Measurements from ENCODE around the gene JAM3. TPM values are rescaled to one million over a fixed set of nuclear protein-coding genes. Genes with fewer than 3 reads are reported as not detected.
"Not testable (repeated sequence)": the region's sequence is repeated elsewhere in the genome, so short reads cannot be mapped to it uniquely, and the experiment has no call there.

The JAM3 gene
- total RNA-seq, 1 experiment from 2014 or later: not detected

DNA sequence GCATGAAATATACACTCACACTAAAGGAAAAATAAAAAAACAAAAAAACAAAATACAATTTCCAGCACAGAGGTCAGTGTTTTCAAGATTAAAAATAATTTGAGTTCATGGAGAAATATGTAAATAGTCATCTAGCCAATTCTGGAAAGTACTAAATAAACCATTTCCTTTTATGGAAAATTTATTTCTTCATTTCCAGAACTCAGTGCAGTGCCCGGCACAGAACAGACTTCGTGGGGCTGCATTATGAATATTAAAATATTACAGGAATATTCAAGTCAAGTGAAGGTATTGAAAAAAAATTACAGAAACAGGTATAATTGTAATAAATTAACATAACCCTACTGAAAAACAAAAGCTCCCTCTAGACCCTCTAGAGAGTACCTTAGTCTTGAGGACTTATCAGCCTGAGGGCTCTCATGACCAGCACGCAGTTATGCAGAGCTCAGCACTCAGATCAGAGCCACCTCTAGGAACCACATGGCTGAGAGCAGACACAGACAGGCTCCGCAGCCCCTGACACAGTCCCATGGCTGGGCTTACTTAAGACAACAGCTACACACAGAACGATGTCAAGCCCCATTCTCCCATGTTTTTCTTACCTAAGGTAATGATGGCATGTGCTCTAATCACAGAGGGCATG lies 109.3 kb downstream of the JAM3 start:
- no peaks in the 10 kb centered on the region for H3K9me3 ChIP-seq (ENCODE audit: insufficient read depth, low read depth)
- intact Hi-C loops (cut with micrococcal nuclease; ENCODE audit: unreplicated experiment): no loop called here
- CTCF ChIA-PET: no interaction called here
- no peak overlapping the region for H3K27ac ChIP-seq
- H2AFZ ChIP-seq: no peak overlapping the region
- H3K4me3 ChIP-seq: no peak overlapping the region
- DNase-seq: no peak
- H3K4me2 ChIP-seq: no peak overlapping the region
- no peak for TF ChIP-seq EZH2 (IDR thresholded peaks at IDR 0.05; ENCODE audit: low read depth)
- TF ChIP-seq, protein P1, sequence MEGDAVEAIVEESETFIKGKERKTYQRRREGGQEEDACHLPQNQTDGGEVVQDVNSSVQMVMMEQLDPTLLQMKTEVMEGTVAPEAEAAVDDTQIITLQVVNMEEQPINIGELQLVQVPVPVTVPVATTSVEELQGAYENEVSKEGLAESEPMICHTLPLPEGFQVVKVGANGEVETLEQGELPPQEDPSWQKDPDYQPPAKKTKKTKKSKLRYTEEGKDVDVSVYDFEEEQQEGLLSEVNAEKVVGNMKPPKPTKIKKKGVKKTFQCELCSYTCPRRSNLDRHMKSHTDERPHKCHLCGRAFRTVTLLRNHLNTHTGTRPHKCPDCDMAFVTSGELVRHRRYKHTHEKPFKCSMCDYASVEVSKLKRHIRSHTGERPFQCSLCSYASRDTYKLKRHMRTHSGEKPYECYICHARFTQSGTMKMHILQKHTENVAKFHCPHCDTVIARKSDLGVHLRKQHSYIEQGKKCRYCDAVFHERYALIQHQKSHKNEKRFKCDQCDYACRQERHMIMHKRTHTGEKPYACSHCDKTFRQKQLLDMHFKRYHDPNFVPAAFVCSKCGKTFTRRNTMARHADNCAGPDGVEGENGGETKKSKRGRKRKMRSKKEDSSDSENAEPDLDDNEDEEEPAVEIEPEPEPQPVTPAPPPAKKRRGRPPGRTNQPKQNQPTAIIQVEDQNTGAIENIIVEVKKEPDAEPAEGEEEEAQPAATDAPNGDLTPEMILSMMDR (conservative IDR thresholded peaks at IDR 0.05): no peak
- H4K20me1 ChIP-seq (ENCODE audit: insufficient read depth): no peaks in the 10 kb centered on the region
- H3F3A ChIP-seq (ENCODE audit: insufficient read depth, low read depth): no peaks in the 10 kb centered on the region
- peaks cover 10% of the 10 kb centered on the region; the same call in 1 of the 2 replicates for H3K36me3 ChIP-seq (ENCODE audit: low read depth)
- POLR2A ChIA-PET (ENCODE audit: unreplicated experiment): no interaction called here
- H3K9me2 ChIP-seq (ENCODE audit: insufficient read depth): no peaks in the 10 kb centered on the region
- BruUV-seq (replicated peaks): no TSS peak
- no peaks in the 10 kb centered on the region for H3K79me2 ChIP-seq (ENCODE audit: low read depth)
- H3K27me3 ChIP-seq (ENCODE audit: insufficient read depth, low read depth): no peaks in the 10 kb centered on the region
- H3K4me1 ChIP-seq (replicated peaks; ENCODE audit: insufficient read depth): no peaks in the 10 kb centered on the region

DNA sequence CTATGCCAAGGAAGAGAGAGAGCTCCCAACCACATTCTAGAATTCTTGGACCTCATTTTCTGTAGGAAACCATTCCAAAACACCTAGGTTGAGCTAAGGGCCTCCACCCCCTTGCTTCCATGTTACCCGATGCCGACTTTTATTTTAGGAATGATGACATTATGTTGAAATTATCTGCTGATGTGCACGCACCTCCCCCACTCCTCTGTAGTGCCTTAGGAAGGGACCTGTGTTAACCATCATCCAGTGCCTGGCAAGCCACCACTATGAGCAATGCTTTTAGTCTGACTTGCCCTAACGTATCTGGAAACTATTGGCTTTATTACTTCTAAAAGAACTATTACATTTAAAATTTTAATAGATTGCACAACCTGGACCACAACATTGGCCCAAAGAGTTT lies 112.8 kb downstream of the JAM3 start:
- DNase-seq: no peak
- Histone ChIP-seq H2AFZ (no peak overlapping the region), H3K79me2 (ENCODE audit: low read depth) (no peaks in the 10 kb centered on the region), H3K27me3 (ENCODE audit: insufficient read depth, low read depth) (no peaks in the 10 kb centered on the region), H3K27ac (no peak overlapping the region), H3K36me3 (ENCODE audit: low read depth) (peaks cover 21% of the 10 kb centered on the region), H3K9me3 (ENCODE audit: insufficient read depth, low read depth) (no peaks in the 10 kb centered on the region), H3K4me3 (no peak overlapping the region), H3K4me1 (replicated peaks; ENCODE audit: insufficient read depth) (no peaks in the 10 kb centered on the region), H3F3A (ENCODE audit: insufficient read depth, low read depth) (no peaks in the 10 kb centered on the region), H3K9me2 (ENCODE audit: insufficient read depth) (no peaks in the 10 kb centered on the region), H3K4me2 (no peak overlapping the region), H4K20me1 (ENCODE audit: insufficient read depth) (no peaks in the 10 kb centered on the region)
- TF ChIP-seq, protein P1 (conservative IDR thresholded peaks at IDR 0.05): no peak
- no peak for TF ChIP-seq EZH2 (IDR thresholded peaks at IDR 0.05; ENCODE audit: low read depth)
- BruUV-seq (replicated peaks): no TSS peak
- CTCF ChIA-PET: no interaction called here
- intact Hi-C loops (cut with micrococcal nuclease; ENCODE audit: unreplicated experiment): no loop called here
- POLR2A ChIA-PET (ENCODE audit: unreplicated experiment): no interaction called here

DNA sequence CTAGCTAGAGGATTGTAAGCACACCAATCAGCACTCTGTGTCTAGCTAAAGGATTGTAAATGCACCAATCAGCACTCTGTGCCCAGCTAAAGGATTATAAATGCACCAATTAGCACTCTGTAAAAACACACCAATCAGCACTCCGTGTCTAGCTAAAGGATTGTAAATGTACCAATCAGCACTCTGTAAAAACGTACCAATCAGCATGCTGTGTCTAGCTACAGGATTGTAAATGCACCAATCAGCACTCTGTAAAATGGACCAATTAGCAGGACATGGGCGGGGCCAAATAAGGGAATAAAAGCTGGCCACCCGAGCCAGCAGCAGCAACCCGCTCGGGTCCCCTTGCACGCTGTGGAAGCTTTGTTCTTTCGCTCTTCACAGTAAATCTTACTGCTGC lies 119.2 kb downstream of the JAM3 start:
- H3K27ac ChIP-seq; H3K79me2 ChIP-seq (ENCODE audit: low read depth); POLR2A ChIA-PET (ENCODE audit: unreplicated experiment); CTCF ChIA-PET; H3K27me3 ChIP-seq (ENCODE audit: insufficient read depth, low read depth); BruUV-seq (replicated peaks); H3K4me2 ChIP-seq; H3K9me3 ChIP-seq (ENCODE audit: insufficient read depth, low read depth); H3K9me2 ChIP-seq (ENCODE audit: insufficient read depth); H3F3A ChIP-seq (ENCODE audit: insufficient read depth, low read depth); H2AFZ ChIP-seq; DNase-seq; H3K4me3 ChIP-seq; H4K20me1 ChIP-seq (ENCODE audit: insufficient read depth); intact Hi-C loops (cut with micrococcal nuclease; ENCODE audit: unreplicated experiment); H3K4me1 ChIP-seq (replicated peaks; ENCODE audit: insufficient read depth): not testable (repeated sequence)
- peaks cover 41% of the 10 kb centered on the region for H3K36me3 ChIP-seq (ENCODE audit: low read depth)

DNA sequence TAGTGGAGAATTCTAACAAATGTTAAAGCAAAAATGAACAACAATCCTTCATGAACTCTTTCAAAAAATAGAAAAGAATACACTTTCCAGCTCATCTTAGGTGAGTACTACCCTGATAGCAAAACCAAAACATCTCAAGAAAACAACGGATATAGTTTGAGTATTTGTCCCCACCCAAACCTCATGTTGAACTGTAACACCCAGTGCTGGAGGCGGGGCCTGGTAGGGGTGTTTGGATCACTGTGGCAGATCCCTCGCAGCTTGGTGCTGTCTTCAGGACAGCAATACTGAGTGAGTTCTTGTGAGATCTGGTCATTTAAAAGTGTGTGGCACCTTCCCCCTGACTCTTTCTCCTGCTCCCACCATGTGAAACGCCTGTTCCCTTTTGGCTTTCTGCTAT lies 127.9 kb downstream of the JAM3 start:
- TF ChIP-seq, protein P1 (conservative IDR thresholded peaks at IDR 0.05): no peak
- no peak for TF ChIP-seq EZH2 (IDR thresholded peaks at IDR 0.05; ENCODE audit: low read depth)
- no peaks in the 10 kb centered on the region for H3K4me1 ChIP-seq (replicated peaks; ENCODE audit: insufficient read depth)
- no peak overlapping the region for H3K4me3 ChIP-seq
- H4K20me1 ChIP-seq (ENCODE audit: insufficient read depth): no peaks in the 10 kb centered on the region
- H3K27me3 ChIP-seq (ENCODE audit: insufficient read depth, low read depth): no peaks in the 10 kb centered on the region
- ChIA-PET POLR2A (ENCODE audit: unreplicated experiment) (no interaction called here), CTCF (interaction anchor here (0.7 kb wide), 1 partner anchor 15 kb away, joined by 3 read pairs; no protein-coding TSS in a partner anchor)
- H3K9me3 ChIP-seq (ENCODE audit: insufficient read depth, low read depth): no peaks in the 10 kb centered on the region
- DNase-seq: no peak
- H3K4me2 ChIP-seq: no peak overlapping the region
- intact Hi-C loops (cut with micrococcal nuclease; ENCODE audit: unreplicated experiment): no loop called here
- H3F3A ChIP-seq (ENCODE audit: insufficient read depth, low read depth): no peaks in the 10 kb centered on the region
- no peak overlapping the region for H2AFZ ChIP-seq
- no TSS peak for BruUV-seq (replicated peaks)
- H3K27ac ChIP-seq: no peak overlapping the region
- peaks cover 15% of the 10 kb centered on the region for H3K36me3 ChIP-seq (ENCODE audit: low read depth)
- no peaks in the 10 kb centered on the region for H3K79me2 ChIP-seq (ENCODE audit: low read depth)
- H3K9me2 ChIP-seq (ENCODE audit: insufficient read depth): no peaks in the 10 kb centered on the region
